NCI-H82 treated with DMSO at 0.1 percent for 48 hours (cell line): ENCODE measurements around the gene VGLL4.

ENCODE experiments used
- DNase-seq: peaks from one replicate; lab custom pipeline; 2025; ENCODE audit not compliant: unreplicated experiment; lab: John Stamatoyannopoulos, UW

The VGLL4 gene

GRCh38 chr3:11566478-11566877 is 77.2 kb downstream of the VGLL4 start:
- DNase-seq = no peak

- no peak for DNase-seq
Observed at GRCh38 chr3:11565932-11566331, 77.8 kb downstream of the VGLL4 start.

GRCh38 chr3:11565492-11565891 is 78.2 kb downstream of the VGLL4 start:
- DNase-seq = no peak

- no peak for DNase-seq
Observed at GRCh38 chr3:11565072-11565471, 78.6 kb downstream of the VGLL4 start.

- no peak for DNase-seq
Observed at GRCh38 chr3:11564577-11565001, 79.1 kb downstream of the VGLL4 start.

- no peak for DNase-seq
Observed at GRCh38 chr3:11563865-11564185, 79.9 kb downstream of the VGLL4 start.

- no peak for DNase-seq
Observed at GRCh38 chr3:11563159-11563864, 80.4 kb downstream of the VGLL4 start.

- no peak for DNase-seq
Observed at GRCh38 chr3:11562277-11562881, 81.3 kb downstream of the VGLL4 start.

- DNase-seq = no peak
Observed at GRCh38 chr3:11560746-11561145, 83.0 kb downstream of the VGLL4 start.

- no peak for DNase-seq
Observed at GRCh38 chr3:11559816-11560633, 83.7 kb downstream of the VGLL4 start.

- no peak for DNase-seq
Observed at GRCh38 chr3:11558918-11559815, 84.5 kb downstream of the VGLL4 start.

GRCh38 chr3:11558411-11558903 is 85.3 kb downstream of the VGLL4 start:
- DNase-seq = no peak

- DNase-seq = no peak
Observed at GRCh38 chr3:11558002-11558401, 85.7 kb downstream of the VGLL4 start.

- no peak for DNase-seq
Observed at GRCh38 chr3:11556851-11557644, 86.7 kb downstream of the VGLL4 start.

- DNase-seq = no peak
Observed at GRCh38 chr3:11555881-11556633, 87.7 kb downstream of the VGLL4 start.

- no peak for DNase-seq
Observed at GRCh38 chr3:11555211-11555782, 88.4 kb downstream of the VGLL4 start.

GRCh38 chr3:11554666-11555065 is 89.0 kb downstream of the VGLL4 start:
- no peak for DNase-seq

- DNase-seq = no peak
Observed at GRCh38 chr3:11554236-11554610, 89.5 kb downstream of the VGLL4 start.
